HepG2 (cell line): ENCODE results near the gene YWHAQ. TPM values are rescaled to one million over a fixed set of nuclear protein-coding genes. Genes with fewer than 3 reads are reported as not detected.

Source experiments
- ADNP ChIP-seq: sonication (generic); formaldehyde crosslinking; IDR thresholded peaks from 2 replicates; pipeline ENCODE4 v1.4.0; 2020; ENCODE audit warnings: missing genetic modification reagents
- AGO1 ChIP-seq: fragments of 200-400 bp; formaldehyde crosslinking; IDR thresholded peaks from 2 replicates; pipeline ENCODE4 v1.6.1; 2017; ENCODE audit warnings: mild to moderate bottlenecking, low read depth, low read length, moderate library complexity; ENCODE audit not compliant: poor library complexity, severe bottlenecking
- ARNT ChIP-seq: fragments of 450-650 bp; IDR thresholded peaks from 2 replicates; pipeline ENCODE4 v1.6.1; 2017
- BCL6 ChIP-seq: IDR thresholded peaks from 2 replicates; pipeline ENCODE4 v1.6.1; 2016; ENCODE audit warnings: missing genetic modification reagents, missing compliant biosample characterization
- FOXK1 ChIP-seq: sonication (generic); formaldehyde crosslinking; IDR thresholded peaks from 2 replicates; pipeline ENCODE4 v1.4.0; 2020; ENCODE audit warnings: low read depth, missing genetic modification reagents, borderline replicate concordance
- GTF2F1 ChIP-seq: fragments of 150-350 bp; IDR thresholded peaks from 2 replicates; pipeline ENCODE4 v1.6.1; 2014; ENCODE audit warnings: low read length
- HIVEP1 ChIP-seq: sonication (generic); formaldehyde crosslinking; IDR thresholded peaks from 2 replicates; pipeline ENCODE4 v1.4.0; 2020; ENCODE audit warnings: mild to moderate bottlenecking, missing genetic modification reagents
- HOXA5 ChIP-seq: sonication (generic); formaldehyde crosslinking; IDR thresholded peaks from 2 replicates; pipeline ENCODE4 v1.4.0; 2020; ENCODE audit warnings: missing genetic modification reagents
- MIXL1 ChIP-seq: IDR thresholded peaks from 2 replicates; pipeline ENCODE4 v1.6.1; 2016
- RNF219 ChIP-seq: sonication (generic); formaldehyde crosslinking; IDR thresholded peaks from 2 replicates; pipeline ENCODE4 v1.5.0; 2020; ENCODE audit warnings: mild to moderate bottlenecking, missing genetic modification reagents
- SMYD3 ChIP-seq: sonication (generic); formaldehyde crosslinking; IDR thresholded peaks from 2 replicates; pipeline ENCODE4 v1.8.1; 2023; ENCODE audit warnings: mild to moderate bottlenecking, missing genetic modification reagents
- STAG1 ChIP-seq: sonication (generic); formaldehyde crosslinking; IDR thresholded peaks from 2 replicates; pipeline ENCODE4 v1.4.0; 2020; ENCODE audit warnings: missing genetic modification reagents
- U2AF2 ChIP-seq: fragments of 200-400 bp; formaldehyde crosslinking; IDR thresholded peaks from 2 replicates; pipeline ENCODE4 v1.6.1; 2017; ENCODE audit warnings: low read depth, mild to moderate bottlenecking, low read length
- ZBTB20 ChIP-seq: sonication (generic); formaldehyde crosslinking; IDR thresholded peaks from 2 replicates; pipeline ENCODE4 v1.8.1; 2023; ENCODE audit warnings: missing genetic modification reagents, low read depth, mild to moderate bottlenecking, borderline replicate concordance
- ZHX1 ChIP-seq: sonication (generic); formaldehyde crosslinking; IDR thresholded peaks from 2 replicates; pipeline ENCODE4 v1.8.1; 2022; ENCODE audit warnings: low read depth, mild to moderate bottlenecking, missing genetic modification reagents
- ZNF17 ChIP-seq: sonication (generic); formaldehyde crosslinking; IDR thresholded peaks from 2 replicates; pipeline ENCODE4 v1.5.0; 2020; ENCODE audit warnings: mild to moderate bottlenecking, missing genetic modification reagents
- ZNF251 ChIP-seq: sonication (generic); formaldehyde crosslinking; IDR thresholded peaks from 2 replicates; pipeline ENCODE4 v1.9.0; 2021; ENCODE audit warnings: mild to moderate bottlenecking, missing genetic modification reagents
- ZNF431 ChIP-seq: sonication (generic); formaldehyde crosslinking; IDR thresholded peaks from 2 replicates; pipeline ENCODE4 v1.9.0; 2022; ENCODE audit warnings: missing genetic modification reagents, low read depth, mild to moderate bottlenecking, borderline replicate concordance
- ZNF468 ChIP-seq: sonication (generic); formaldehyde crosslinking; IDR thresholded peaks from 2 replicates; pipeline ENCODE4 v1.8.0; 2022; ENCODE audit warnings: mild to moderate bottlenecking, moderate library complexity, missing genetic modification reagents
- ZNF557 ChIP-seq: sonication (generic); formaldehyde crosslinking; IDR thresholded peaks from 2 replicates; pipeline ENCODE4 v1.4.0; 2020; ENCODE audit warnings: missing genetic modification reagents
- ZNF687 ChIP-seq: sonication (generic); formaldehyde crosslinking; IDR thresholded peaks from 2 replicates; pipeline ENCODE4 v1.5.1; 2020; ENCODE audit warnings: mild to moderate bottlenecking, missing genetic modification reagents, moderate library complexity
- polyA plus RNA-seq, 8 experiments: library from polyadenylated mRNA; depleted of rRNA in 3 of 8; stranded (reverse) in 7 of 8; unstranded in 1 of 8; fragments of >200 nt; fragmentation: Illumina TruSeq in 4 of 8; extraction: Trizol in 4 of 8; gene quantifications; 2 replicates each; pipeline versions ENCODE4 v1.2.1 to v1.2.3, GENCODE V29; 2011 to 2016; ENCODE audit warnings: low read depth in 4 of 8, missing spikeins in 1 of 8, mixed read lengths in 1 of 8; ENCODE audit not compliant: insufficient read depth in 1 of 8
- total RNA-seq, 5 experiments: library from RNA; depleted of rRNA; stranded (reverse); fragments of >200 nt; fragmentation: Illumina TruSeq; extraction: Trizol; gene quantifications; 2 replicates each; pipeline ENCODE4 v1.2.3, GENCODE V29; 2016; ENCODE audit warnings: low read depth in 1 of 5

YWHAQ gene
- total and polyA plus RNA-seq, 2 of the 13 experiments (the other 11 are each of a cell fraction or from before 2014, with no cell fraction given), result 160 to 304 TPM

GRCh38 chr2:9555297-9556120 lies 75.3 kb downstream of the YWHAQ start, which contains the start of gene ADAM17 (continued):
- peak; percentile 78; the same call in 1 of the 2 replicates for TF ChIP-seq ZBTB20 (CRISPR knock-in tag)
- TF ChIP-seq ARNT, result no peak
- TF ChIP-seq ADNP (CRISPR knock-in tag), result no peak
- TF ChIP-seq ZHX1 (CRISPR knock-in tag), result peak; percentile 94; the same call in 1 of the 2 replicates
- TF ChIP-seq BCL6, result peak; percentile 72
- TF ChIP-seq ZNF687, result peak; percentile 100
- TF ChIP-seq HIVEP1 (CRISPR knock-in tag), result peak; percentile 73; the same call in 1 of the 2 replicates
- TF ChIP-seq U2AF2, result no peak
- TF ChIP-seq ZNF431 (CRISPR knock-in tag), result peak; percentile 97
- peak; percentile 75 for TF ChIP-seq AGO1
- peak; percentile 96; the same call in 1 of the 2 replicates for TF ChIP-seq ZNF468 (CRISPR knock-in tag)
- TF ChIP-seq HOXA5 (CRISPR knock-in tag), result peak; percentile 68; the same call in 1 of the 2 replicates
- TF ChIP-seq GTF2F1, result no peak
- no peak for TF ChIP-seq ZNF17
- peak; percentile 52 for TF ChIP-seq STAG1 (CRISPR knock-in tag)
- TF ChIP-seq SMYD3 (CRISPR knock-in tag), result no peak; the same call in 1 of the 2 replicates
- 0 out of 2 replicates have a peak, but pooled peaks have one; percentile 63 for TF ChIP-seq ZNF557 (CRISPR knock-in tag)
- TF ChIP-seq MIXL1 (CRISPR knock-in tag), result peak; percentile 45; the same call in 1 of the 2 replicates
- peak; percentile 15; the same call in 1 of the 2 replicates for TF ChIP-seq ZNF251 (CRISPR knock-in tag)
- peak; percentile 82; the same call in 1 of the 2 replicates for TF ChIP-seq RNF219 (CRISPR knock-in tag)
- TF ChIP-seq FOXK1 (CRISPR knock-in tag), result peak; percentile 36; the same call in 1 of the 2 replicates
